ENCODE measurements around the gene SLC16A13. TPM values are rescaled to one million over a fixed set of nuclear protein-coding genes. Genes with fewer than 3 reads are reported as not detected.
A peak's percentile ranks its signal among the peaks of the same experiment; 100 is the strongest.

The SLC16A13 gene
- total and polyA plus RNA-seq, 9 donors = 0.12 to 2.8 (median 1.2) TPM

DNA sequence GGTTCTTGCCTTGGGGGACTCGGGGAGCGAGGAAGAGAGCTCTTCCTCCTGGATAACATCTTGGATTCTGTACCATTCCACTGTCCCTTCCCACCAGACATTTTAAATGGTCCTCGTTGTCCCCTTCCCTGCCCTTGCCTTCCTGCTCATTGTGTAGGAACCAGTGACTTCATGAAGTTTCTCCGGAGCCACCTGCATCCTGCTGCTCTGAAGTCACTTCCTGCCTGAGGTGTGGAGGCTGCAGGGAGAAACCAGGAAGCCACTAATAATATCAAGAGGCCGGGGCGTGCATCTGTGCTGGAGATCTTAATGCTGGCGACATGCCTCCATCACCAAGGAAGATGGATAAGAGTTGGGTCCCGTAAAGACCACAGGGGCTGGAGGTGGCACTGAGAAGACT lies 6.2 kb upstream of the SLC16A13 start:
- Histone ChIP-seq H3K36me3 (no peaks in the 10 kb centered on the region), H3K4me3 (no peak overlapping the region), H3K27me3 (no peaks in the 10 kb centered on the region), H3K9me3 (no peaks in the 10 kb centered on the region), H3K27ac (no peak overlapping the region), H3K4me1 (ENCODE audit: insufficient read depth) (no peaks in the 10 kb centered on the region)
- 69 to 78% (median 72%) methylated on average over 8 of the region's 8 CpGs for WGBS, 3 donors
- intact Hi-C loops (cut with DNase I) = no loop called here
- DNase-seq = peak in 1 of 5 donors; percentile 28
- TF ChIP-seq, protein P1, sequence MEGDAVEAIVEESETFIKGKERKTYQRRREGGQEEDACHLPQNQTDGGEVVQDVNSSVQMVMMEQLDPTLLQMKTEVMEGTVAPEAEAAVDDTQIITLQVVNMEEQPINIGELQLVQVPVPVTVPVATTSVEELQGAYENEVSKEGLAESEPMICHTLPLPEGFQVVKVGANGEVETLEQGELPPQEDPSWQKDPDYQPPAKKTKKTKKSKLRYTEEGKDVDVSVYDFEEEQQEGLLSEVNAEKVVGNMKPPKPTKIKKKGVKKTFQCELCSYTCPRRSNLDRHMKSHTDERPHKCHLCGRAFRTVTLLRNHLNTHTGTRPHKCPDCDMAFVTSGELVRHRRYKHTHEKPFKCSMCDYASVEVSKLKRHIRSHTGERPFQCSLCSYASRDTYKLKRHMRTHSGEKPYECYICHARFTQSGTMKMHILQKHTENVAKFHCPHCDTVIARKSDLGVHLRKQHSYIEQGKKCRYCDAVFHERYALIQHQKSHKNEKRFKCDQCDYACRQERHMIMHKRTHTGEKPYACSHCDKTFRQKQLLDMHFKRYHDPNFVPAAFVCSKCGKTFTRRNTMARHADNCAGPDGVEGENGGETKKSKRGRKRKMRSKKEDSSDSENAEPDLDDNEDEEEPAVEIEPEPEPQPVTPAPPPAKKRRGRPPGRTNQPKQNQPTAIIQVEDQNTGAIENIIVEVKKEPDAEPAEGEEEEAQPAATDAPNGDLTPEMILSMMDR (IDR thresholded peaks at IDR 0.05) = no peak
- no peak for TF ChIP-seq EP300 (IDR thresholded peaks at IDR 0.05)
- no peak for TF ChIP-seq POLR2A (IDR thresholded peaks at IDR 0.05)

DNA sequence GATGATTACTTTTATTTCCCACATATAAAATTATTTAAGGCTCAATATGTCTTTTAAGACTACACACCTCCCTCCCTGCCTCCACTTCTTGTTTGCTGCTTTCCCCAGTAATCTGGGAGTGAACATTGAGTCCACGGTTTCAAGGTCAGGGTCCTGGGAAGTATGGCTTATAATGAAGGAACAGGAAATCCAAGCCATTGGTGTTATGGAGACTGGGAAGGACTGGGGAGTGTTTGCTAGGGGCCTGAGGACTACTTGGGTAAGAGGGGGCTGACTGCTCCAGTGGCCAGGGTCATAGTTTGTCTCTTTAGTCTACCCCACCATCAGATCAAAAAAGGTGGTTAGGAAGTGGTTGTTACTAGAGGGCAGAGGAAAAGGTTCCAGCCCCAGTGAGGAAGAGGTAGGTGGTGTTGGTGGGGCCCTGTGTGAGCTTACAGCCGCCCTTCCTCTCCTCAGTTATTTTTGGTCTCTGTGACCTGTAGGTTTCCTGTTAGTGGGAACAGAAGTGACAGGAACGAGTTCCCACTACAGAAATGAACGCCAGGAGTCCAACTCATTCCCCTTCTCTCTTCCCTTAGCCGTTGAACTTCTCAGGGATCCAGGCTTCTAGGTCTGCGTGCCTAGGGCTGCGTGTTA lies 742 bp upstream of the SLC16A13 start:
- 4 to 8% (median 7%) methylated on average over 7 of the region's 7 CpGs for WGBS, 3 donors
- H3K4me1 ChIP-seq (ENCODE audit: insufficient read depth) = peaks cover 2% of the 10 kb centered on the region

DNA sequence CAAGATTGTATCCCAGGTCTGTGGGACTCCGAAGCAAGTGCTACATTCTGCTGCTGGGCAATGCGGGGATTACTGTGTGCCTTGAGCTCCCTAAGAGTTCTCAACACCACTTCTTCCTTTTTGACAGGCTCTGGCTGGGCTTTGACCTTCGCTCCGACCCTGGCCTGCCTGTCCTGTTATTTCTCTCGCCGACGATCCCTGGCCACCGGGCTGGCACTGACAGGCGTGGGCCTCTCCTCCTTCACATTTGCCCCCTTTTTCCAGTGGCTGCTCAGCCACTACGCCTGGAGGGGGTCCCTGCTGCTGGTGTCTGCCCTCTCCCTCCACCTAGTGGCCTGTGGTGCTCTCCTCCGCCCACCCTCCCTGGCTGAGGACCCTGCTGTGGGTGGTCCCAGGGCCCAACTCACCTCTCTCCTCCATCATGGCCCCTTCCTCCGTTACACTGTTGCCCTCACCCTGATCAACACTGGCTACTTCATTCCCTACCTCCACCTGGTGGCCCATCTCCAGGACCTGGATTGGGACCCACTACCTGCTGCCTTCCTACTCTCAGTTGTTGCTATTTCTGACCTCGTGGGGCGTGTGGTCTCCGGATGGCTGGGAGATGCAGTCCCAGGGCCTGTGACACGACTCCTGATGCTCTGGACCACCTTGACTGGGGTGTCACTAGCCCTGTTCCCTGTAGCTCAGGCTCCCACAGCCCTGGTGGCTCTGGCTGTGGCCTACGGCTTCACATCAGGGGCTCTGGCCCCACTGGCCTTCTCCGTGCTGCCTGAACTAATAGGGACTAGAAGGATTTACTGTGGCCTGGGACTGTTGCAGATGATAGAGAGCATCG lies 2.4 kb downstream of the SLC16A13 start:
- Histone ChIP-seq H3K27ac (no peak overlapping the region), H3K27me3 (peaks cover 4% of the 10 kb centered on the region), H3K4me1 (ENCODE audit: insufficient read depth) (peaks cover 12% of the 10 kb centered on the region), H3K9me3 (no peaks in the 10 kb centered on the region), H3K4me3 (no peak overlapping the region), H3K36me3 (no peaks in the 10 kb centered on the region)
- intact Hi-C loops (cut with DNase I) = no loop called here
- WGBS, 3 donors = 78 to 86% (median 86%) methylated on average over 19 of the region's 19 CpGs
- no peak for TF ChIP-seq POLR2A (IDR thresholded peaks at IDR 0.05)
- TF ChIP-seq, protein P1 (IDR thresholded peaks at IDR 0.05) = no peak
- TF ChIP-seq EP300 (IDR thresholded peaks at IDR 0.05) = no peak
- DNase-seq = peak in 1 of 5 donors; percentile 33

More for the DNA sequence above, 742 bp upstream of the SLC16A13 start:
- no peak for TF ChIP-seq EP300 (IDR thresholded peaks at IDR 0.05)
- TF ChIP-seq, protein P1 (IDR thresholded peaks at IDR 0.05) = no peak
- TF ChIP-seq POLR2A (IDR thresholded peaks at IDR 0.05) = no peak
- intact Hi-C loops (cut with DNase I) = no loop called here
- Histone ChIP-seq H3K27me3 (no peaks in the 10 kb centered on the region), H3K36me3 (no peaks in the 10 kb centered on the region), H3K4me3 (peak overlapping the region; percentile 59), H3K27ac (no peak overlapping the region), H3K9me3 (no peaks in the 10 kb centered on the region)
- DNase-seq = peak in 1 of 5 donors; percentile 28

DNA sequence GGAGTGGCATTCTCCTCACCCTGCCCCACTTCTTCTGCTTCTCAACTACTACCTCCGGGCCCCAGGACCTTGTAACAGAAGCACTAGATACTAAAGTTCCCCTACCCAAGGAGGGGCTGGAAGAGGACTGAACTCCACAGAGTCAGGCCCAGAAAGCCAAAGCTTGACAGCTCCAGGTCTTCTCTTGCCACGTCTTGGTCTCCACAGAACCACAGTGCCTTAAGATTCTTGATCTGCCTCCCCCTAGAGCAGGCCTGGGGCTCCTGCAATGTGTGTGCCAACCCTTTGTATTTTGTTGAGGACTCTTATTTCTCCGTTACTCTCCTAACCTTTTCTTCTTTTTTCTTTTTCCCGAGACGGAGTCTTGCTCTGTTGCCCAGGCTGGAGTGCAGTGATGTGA lies 4.0 kb downstream of the SLC16A13 start:
- no peaks in the 10 kb centered on the region for H3K36me3 ChIP-seq
- intact Hi-C loops (cut with DNase I) = loop anchor here in 2 of 4 donors (5.0 to 10.0 kb wide), 2 partner anchors 135 to 252 kb away; partner anchors contain the start of genes ASGR1 (in 1 of the 2) and YBX2 (in 1 of the 2)
- TF ChIP-seq, protein P1 (IDR thresholded peaks at IDR 0.05) = no peak
- no peak for TF ChIP-seq EP300 (IDR thresholded peaks at IDR 0.05)
- no peak for TF ChIP-seq POLR2A (IDR thresholded peaks at IDR 0.05)
- H3K27ac ChIP-seq = no peak overlapping the region
- no peak for DNase-seq
- H3K27me3 ChIP-seq = peaks cover 4% of the 10 kb centered on the region
- WGBS, 3 donors = 92 to 99% (median 93%) methylated on average over 5 of the region's 5 CpGs
- no peak overlapping the region for H3K4me3 ChIP-seq
- no peaks in the 10 kb centered on the region for H3K9me3 ChIP-seq
- H3K4me1 ChIP-seq (ENCODE audit: insufficient read depth) = peaks cover 16% of the 10 kb centered on the region

Measured in ovary (tissue), 9 donors.